NCI-H748 treated with DMSO at 0.1 percent for 48 hours (cell line): Measurements from ENCODE around the gene TEX36.
"Not testable (repeated sequence)": the region's sequence is repeated elsewhere in the genome, so short reads cannot be mapped to it uniquely, and the experiment has no call there.

Experiments used
- DNase-seq: peaks from one replicate; lab custom pipeline; 2025; lab: John Stamatoyannopoulos, UW

Gene TEX36

DNA sequence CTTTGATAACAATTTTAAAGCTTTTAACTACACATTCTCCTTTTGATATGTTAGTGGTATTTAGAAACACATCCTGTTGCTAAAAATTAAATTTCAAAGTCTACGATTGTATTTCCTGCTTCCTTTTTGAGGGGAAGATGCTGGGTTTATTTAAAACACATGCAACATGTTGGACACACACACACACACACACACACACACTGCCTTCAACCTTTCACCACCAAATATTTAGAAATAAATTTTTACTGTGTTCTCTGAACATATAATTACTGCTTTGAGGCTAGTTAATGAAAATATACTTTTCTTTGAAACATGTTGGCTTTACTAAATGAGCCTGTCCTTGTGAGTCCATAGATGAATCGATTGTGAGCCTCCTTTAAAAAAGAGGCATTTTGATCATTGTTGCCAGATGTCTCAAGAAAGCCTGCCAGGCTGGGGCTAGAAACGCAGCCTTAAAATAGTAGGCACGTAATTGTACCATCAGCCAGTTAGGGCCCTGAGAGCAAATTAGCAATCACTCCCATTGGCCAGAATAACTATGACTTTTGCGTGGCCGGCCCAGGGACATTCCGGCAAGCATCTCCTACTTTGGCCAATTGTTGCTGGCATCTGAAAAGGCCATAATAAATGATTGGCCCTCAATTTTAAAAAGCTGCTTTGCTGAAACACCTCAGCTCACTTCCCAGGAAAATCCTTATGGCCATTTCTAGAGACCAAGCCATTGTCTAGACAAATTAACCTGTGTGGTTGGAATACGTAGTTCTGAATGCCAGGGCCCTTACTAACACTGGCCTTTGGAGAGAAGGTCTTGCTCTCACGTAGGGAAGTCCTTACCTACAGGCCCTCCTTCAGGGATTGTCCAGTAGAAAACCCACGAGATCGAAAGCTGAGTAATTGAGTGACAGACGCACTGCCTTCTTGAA is 9.9 kb upstream of the TEX36 start:
- DNase-seq, result no peak

DNA sequence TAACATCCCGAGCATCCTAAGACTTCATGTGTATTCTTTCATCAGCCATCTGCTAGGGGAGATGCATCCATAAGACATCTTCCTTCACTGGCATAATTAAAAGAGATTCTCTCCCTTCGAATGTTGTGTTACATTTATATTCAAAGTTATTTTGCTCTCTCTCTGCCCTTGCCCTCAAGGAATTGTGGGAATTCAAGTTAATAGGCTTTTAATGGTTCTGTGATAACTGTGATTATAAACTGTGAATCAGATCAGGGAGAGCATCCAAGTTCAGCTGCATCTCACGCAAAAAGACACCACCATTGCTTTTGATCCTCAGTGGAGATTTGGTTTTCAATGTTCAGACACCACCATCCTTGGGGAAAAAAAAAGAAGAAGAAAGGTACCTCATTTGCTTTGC is 9.2 kb upstream of the TEX36 start:
- DNase-seq, result no peak

DNA sequence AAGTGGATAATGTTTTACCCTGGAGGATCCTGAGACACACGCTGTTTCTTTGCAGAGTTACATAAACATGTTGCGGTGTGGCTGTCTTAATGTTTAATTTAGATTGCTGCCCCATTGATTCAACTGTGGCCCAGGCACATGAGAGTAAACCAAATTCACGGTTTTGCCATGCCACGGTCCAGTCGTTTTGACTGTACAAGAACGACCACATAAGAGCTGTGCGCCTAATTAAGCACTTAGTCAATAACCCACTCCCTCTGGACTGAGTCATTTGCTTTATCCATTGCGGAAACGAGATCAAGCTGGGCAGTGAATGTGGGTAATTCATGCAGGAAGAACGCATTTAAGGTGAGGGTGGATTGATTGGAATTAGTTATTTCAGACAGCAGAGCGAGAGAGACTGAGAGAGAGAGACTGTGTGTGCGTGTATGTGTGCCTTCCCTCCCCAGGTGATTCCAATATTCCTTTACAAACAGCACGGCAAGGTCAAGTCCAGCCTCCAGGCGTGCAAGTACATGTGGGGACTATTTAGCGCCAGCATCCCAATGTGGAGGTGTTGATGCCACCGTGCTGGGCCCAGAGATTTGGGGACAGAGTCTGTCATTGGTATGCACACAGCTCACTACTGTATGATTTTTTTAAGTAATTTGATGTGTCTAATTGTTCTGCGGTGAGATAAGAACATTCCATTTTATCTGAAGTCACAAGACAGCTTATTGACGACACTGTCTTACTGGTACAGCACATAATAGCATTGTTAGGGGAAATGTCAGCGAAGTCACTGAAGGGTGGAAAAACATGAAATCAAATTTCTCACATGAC is 8.4 kb upstream of the TEX36 start:
- DNase-seq, result peak; percentile 20

DNA sequence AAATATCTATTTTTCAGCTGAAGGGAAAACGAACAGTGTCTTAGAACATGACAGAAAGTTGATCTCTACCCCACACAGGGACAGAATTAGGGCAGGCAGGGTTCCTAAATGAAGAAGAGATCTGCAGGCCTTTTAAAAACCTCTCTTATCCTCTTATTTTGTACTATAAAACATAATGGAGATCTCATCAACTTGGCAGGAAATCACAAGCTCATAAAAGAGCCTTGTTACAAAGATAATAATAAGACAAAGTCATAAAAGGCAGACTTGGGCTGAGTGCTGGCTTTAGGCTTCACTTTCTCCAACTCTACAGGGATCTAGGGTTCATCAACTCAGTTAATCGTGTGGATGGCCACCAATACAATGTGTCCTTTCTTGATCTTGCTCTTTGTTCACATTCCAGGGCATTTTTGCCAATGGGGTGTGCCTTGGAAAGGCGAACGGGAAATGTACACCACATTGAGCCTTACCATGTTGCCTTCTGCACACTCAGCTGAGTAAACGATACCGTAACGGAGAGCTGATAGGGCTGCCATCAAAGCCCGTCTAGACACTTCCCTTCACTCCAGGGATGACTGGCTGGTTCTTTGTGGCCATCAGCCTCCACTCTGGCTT is 7.1 kb upstream of the TEX36 start:
- no peak for DNase-seq

DNA sequence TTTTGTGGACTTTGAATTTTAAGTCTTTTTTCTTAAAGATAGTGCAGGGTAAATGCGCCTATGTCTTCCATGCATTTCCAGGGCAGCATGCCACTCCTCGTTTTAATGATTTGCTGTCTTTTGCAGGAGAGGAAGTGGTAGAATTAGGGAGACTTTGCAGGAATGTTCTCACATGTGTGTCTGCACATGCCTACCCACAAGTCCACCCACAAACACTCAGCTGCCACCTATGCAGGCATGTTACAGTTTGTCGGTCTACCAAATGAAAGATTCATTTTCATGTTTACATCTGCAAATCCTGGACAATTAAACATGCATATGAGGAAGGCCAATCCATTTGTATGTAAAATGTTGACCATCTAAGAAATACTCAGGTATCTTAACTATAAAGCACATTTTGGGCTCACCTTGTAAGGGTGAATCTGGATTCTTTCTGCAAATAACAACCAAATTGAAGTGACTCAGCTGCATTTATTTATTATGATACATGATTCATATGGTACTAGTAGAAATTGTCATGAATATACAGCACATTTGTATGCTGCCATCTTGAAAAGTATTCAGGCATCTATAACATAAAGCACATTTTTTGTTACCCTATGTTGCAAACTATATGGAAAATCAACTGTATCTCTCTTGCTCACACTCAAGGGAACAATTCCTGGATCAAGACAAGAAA is 4.7 kb upstream of the TEX36 start:
- DNase-seq, result no peak

DNA sequence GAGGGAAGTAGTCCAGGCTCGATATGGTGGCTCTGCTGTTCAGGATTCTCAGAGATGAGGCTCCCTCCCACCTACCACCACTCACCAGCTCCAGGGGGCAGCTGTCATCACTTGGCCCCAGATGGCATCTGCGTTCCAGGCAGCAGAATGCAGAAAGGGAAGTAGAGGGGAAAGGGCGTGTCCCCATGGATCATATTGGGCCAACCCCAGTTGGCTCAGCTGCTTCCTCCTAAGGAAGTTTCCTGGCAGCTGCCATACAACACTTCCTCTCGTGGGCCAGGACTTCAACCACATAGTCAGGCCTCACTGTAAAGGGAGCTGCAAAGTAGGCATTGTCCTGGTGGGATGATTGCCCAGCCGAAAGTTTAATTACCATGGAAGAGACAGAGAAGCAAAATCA is 1.6 kb upstream of the TEX36 start:
- DNase-seq, result no peak

DNA sequence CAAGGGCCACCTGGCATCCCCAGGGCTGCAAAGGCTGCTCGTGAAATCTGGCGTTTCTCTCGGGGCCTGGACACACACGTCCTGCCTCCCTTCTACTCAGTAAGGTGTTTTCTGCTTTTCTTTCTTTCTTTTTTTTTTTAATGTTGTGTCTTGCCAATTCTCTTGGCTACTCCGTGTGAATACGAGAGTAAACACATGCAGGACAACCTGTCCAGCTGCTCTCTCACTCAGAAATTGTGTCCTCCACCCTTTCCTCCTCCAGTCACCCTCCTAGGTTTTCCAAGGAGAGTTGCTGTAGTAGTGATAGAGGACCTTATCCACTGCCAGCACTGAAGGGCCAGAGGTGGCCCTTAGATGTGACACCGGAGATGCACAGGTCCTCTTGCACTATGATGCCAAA is 858 bp upstream of the TEX36 start:
- no peak for DNase-seq

DNA sequence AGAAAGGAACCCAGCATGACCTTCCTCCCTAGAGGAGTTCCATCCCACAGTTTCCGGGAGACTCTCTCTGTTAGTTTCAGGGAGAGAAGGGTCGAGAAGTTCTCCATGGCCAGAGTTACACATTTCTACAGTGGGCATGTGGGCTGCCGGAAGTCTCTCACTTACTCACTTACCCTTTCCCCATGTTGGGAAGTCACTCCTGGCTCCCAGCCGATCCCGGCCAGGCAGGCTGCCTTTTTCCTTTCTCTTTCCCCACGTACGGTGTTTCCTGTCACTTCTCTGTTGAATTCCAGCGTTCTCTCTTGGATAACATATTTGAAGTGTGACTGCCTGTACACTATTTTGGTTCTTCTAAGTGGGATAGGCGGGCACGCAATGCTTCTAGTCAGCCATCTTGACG is 3.5 kb downstream of the TEX36 start:
- no peak for DNase-seq

DNA sequence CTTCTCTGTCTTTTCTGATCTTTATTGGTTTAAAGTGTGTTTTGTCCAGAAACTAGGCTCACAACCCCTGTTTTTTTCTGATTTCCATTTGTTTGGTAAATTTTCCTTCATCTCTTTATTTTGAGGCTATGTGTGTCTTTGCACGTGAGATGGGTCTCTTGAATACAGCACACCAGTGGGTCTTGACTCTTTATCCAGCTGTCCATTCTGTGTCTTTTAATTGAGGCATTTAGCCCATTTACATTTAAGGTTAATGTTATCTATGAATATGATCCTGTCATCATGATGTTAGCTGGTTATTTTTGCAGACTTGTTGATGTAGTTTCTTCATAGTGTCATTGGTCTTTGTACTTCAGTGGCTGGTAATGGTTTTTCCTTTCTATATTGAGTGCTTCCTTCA is 10.1 kb downstream of the TEX36 start:
- no peak for DNase-seq

DNA sequence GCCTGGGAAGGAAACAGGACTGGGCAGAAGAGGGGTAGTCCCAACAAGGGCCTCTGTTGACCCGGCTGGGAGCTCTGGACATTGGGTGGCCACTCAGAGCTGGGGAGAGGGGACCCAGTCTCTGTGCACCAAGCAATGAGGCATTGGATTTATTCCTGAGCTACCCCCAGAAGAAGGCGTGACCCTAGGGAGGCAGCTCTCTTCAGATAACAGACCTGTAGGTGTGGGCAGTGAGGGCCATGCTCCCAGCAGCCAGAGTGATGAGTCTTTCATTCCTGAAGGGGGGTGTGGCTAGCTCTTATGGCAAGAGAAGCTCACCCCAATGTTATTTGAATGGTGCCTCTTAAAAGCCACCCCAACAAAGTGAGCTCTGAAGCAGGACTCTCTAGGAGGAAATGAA is 20.4 kb downstream of the TEX36 start:
- DNase-seq, result no peak

DNA sequence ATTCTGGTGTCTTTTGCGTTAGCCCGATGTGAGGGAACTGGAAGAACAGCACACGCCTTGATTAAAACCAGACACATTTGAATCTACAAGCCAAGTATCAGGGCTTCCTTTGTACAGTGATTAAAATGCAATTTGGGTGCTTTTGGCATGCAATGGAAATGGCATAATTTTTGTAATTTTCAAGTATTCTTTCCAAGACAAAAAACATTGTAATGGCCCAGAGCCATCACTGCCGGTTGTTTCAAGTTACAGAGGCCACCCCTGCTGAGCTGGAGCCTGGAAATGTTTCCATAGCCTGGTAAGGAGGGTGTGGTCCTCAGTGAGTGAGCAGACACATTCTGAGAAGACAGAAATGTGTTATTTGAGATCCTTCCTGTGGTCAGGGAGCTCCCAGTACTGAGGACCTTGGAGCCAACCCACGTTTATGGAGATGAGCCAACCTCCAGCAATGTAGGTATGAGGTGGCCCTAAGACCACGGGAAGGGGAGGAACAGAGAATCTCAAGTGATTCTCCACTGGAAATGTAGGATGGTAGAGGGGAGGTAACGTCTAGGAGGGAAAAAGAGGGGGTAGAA is 20.9 kb downstream of the TEX36 start:
- DNase-seq, result no peak

DNA sequence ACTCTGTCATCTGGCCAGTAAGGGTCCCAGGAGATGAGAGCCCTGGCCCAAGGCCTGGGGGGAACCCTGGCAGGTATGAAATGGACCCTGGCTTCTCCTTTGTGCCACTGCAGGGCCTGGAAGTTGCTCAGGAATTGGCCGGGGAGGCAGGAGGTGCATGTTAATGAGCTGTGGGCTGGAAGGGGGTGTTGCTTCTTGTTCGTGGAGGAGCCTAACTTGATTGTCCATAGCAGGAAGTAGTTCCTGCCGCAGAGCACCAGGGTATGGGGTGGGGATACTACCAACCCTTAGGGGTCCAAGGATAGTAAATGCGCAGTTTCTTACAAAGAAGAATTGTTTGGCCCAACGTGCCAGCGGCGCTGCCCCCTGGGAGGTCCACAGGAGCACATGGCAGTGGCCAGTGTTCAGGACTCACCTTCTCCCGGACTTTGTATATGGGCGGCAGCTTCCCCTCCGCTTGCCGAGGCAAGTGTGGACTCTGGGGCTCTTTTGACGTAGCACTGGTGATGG is 21.5 kb downstream of the TEX36 start:
- no peak for DNase-seq

DNA sequence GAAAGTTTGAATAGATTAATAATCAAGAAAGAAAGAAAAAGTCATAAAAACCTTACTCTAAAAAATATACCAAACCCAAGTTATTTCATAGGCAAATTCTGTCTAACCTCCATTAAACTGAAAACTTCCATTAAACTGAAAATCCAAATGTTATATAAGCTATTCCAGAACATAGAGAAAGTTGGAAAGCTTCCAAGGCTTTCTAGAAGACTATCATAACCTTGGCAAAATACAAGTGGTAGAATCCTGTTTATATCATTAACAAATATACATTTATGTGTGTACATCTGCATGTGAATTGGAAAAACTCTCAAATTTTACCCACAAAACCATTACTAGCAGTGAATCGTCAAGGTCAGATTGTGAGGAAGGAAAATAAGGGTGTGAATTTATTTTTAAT is 23.9 kb downstream of the TEX36 start:
- no peak for DNase-seq

DNA sequence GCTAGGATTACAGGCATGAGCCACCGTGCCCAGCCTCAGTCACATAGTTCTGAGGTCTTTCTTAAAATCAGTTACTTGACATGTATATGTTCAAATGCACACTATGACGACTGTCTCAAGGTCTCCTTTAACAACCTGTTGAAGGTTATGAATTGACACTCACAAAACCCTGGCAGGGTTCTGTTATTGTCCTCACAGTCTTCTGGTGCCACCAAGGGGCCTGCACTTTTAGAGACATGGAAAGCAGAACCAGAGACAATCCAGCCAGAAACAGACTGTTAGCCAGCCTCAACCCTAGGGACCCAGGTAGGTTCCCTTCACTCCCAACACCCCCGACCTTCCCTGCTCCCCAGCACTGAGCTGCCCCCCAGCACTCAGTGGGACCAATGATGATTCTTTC is 26.4 kb downstream of the TEX36 start:
- no peak for DNase-seq

DNA sequence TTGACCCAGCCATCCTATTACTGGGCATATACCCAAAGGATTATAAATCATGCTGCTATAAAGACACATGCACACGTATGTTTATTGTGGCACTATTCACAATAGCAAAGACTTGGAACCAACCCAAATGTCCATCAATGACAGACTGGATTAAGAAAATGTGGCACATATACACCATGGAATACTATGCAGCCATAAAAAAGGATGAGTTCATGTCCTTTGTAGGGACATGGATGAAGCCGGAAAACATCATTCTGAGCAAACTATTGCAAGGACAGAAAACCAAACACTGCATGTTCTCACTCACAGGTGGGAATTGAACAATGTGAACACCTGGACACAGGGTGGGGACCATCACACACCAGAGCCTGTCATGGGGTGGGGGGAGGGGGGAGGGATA is 29.9 kb downstream of the TEX36 start:
- DNase-seq, result not testable (repeated sequence)

DNA sequence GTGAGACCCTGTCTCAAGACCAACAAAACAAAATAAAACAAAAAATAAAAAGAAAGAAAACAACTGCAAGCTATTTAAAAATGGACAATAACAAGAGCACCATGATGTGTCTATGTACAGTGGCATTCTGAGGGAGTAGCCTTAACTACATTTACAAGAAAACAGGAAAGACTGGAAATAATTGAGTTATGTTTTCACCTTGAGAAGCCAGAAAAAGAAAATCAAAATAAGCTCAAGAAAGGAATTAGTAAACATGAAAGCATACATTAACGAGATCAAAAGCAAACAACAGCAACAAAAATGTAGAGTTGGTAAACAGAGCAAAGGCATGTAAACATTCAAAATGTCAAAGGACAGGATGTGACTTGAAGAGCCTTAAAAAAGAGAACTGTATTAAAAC is 36.7 kb downstream of the TEX36 start:
- no peak for DNase-seq

DNA sequence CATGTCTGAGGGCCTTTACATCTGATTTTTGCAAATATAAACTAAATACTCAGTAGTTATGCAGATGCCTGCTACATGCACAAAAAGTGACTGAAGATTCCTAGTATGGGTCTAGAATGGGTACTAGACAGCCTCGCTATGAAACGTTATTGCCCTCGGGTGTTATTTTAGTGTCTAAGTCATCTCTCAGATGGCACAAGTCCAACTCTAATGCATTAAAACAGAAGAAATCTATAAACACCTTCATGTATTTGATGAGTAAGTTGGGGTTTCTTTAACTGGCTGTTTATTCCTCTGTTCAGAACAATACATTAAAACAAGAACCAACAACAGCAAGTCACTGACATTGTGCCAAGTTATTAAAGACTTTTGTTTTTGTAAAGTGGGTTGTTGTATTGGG is 41.6 kb downstream of the TEX36 start:
- DNase-seq, result no peak

DNA sequence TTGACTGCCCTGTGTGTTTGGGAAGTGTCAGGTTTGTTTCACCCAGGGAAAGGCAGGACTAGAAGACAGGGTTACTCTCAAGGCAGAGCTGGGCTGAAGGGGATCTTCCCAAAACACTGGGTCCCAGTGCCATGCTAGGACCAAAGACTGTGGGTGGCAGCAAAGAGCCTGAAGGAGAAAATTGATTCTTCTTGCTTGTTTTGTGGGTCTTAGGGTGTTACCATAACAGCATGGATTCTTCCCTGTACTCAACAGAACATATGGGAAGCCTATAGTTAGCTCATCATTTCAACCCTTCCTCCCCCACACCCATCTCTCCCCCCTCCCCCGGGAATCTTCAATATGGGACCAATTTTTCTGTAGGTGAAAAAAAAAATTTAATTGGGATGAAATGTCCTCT is 42.3 kb downstream of the TEX36 start:
- DNase-seq, result no peak

DNA sequence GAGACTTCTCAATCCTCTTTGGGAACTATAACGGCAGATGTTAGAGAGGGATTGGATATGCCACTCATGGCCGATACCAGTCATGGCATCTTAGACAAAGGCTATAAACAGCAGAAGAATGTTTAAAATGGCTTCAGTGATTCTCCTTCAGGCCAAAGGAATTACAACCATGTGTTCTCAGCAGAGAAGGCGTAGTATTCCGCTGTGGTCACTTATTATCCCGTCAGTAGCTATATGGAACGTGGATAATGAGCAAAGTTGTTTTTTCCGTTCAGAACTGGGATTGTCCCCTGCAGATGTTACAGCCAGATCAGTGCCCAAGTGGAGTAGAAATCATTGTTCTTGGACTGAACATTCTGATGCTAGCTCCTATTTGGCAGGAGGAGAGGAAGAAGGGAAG is 43.1 kb downstream of the TEX36 start:
- no peak for DNase-seq

DNA sequence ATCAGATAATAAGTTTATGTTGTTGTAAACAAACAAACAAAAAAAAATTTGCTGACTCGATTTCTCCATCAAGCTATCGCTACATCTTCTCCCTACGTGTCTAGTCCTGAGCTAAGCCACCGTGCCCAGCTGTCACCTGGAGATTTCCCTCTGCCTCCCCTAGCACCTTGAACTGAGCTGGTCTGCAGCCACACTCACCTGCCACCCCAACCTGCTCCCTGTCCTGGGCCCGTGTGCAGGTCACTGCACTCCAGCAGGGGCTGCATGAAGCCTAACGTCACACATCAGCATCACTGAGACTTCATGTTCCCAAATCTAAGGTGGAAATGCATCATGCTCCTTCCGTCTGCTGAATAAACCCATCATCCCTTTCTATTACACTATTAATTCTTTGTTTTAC is 44.4 kb downstream of the TEX36 start:
- DNase-seq, result no peak

DNA sequence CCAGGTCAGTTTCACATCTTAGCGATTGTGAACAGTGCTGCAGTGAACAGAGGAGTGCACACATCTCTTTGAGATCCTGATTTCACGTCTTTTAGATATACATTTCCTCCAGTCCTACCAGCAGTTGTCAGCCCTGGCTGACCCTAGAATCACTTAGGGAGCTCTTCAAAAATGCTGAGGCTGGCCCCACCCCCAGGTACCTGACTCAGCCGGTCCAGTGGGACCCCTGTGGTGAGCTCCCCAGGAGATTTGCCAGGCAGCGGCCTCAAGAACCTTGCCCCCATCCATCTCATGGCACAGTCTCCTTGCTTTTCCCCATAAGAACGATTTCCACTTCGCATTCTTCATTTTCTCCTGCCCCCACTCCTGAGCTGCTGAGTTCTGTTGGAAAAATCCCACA is 45.5 kb downstream of the TEX36 start:
- no peak for DNase-seq

DNA sequence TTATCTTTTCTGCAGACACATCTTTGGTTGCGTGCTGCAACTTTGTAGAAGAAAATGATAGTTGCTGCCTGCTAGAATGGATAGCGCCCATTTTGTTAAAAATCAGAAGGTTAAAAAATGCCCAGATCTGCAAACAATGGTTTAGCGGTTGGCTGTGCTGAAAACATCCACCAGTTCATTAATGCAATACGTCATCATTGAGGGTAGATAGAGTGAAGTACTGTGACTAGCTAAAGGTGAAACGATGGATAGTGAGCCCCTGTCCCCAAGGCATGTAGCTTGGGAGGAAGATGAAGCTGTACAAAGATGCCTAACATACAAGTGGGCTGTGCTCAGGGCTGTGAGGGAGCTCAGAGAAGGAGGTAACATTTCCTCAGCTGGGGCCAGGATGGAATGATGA is 48.4 kb downstream of the TEX36 start:
- DNase-seq, result no peak
